GM18858 (cell line): ENCODE results near the gene APBA1.

Experiments
- ATAC-seq: cut with Tn5 transposase; IDR thresholded peaks from one replicate; pipeline ENCODE4 v1.9.1; 2021; ENCODE audit not compliant: unreplicated experiment

Gene APBA1

DNA sequence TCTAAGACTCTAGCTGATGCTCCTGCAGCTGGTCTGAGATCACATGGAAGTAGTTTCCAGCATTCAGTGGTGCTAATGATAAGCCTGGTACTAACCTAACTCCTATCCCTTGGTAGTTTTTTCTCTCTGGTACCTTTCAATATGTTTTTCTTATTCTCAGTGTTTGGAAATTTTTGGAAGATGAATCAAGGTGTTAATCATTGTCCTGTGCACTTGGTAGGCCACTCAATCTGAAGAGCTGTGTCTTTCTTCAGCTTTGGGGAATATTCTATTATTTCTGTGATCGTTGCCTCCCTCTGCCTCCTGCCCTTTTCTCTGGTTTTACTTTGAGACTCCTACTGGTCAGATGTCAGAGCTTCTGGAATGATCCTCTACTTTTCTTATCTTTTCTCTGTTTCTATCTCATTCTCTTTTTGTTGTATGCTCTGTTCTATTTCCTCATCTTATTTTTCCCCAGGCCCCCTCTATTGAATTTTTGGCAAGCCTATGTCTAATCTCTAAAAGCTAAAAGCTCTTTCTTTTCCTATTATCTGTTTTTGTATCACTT lies 136.8 kb downstream of the APBA1 start:
- ATAC-seq, result no peak

DNA sequence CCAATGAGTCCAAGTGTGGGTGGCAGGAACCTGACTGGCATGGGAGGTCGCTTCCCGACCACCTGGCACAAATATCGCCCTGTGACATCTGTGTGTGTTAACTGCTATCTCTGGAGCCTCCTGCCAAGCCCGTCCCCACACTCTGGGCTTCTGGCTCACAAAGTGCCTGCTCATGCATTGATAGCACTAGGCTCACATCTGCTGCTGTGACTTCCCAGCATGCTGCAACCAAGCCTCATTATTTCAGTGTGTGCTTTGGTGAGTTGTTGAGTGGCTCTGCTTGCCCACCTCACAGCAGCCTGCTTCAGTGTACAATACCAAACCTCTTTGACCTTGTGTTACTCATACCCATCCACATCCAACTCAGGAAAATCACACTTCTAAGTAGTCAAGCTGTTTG lies 139.8 kb downstream of the APBA1 start:
- ATAC-seq, result no peak

DNA sequence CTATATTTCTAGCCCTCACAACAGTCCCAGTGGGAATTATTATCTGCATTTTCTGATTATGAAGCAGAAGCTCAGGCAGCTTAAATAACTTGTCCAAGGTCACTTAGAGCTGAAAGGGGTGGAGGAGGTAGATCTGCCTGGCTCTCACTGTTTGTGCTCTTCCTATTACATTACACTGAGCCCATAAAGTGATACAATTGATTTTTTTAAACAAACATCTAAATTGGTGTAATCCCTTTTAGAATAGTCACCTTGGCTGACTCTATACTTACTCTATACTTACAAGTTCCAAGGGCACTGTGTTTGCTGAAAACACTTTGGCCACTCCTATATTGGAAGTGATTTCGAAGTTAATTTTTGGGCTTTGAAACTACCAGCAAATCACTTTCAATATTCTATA lies 144.7 kb downstream of the APBA1 start:
- no peak for ATAC-seq

DNA sequence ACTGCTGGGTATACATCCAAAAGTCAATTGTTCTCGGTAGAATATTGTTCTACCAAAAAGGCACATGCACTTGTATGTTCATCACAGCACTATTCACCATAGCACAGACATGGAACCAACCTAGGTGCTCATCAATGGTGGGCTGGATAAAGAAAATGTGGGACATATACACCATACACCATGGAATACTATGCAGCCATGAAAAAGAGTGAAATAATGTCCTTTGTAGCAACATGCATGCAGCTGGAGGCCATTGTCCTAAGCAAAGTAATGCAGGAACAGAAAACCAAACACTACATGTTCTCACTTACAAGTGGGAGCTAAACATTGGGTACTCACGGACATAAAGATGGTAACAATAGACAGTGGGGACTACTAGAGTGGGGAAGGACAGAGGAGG lies 145.5 kb downstream of the APBA1 start:
- no peak for ATAC-seq

DNA sequence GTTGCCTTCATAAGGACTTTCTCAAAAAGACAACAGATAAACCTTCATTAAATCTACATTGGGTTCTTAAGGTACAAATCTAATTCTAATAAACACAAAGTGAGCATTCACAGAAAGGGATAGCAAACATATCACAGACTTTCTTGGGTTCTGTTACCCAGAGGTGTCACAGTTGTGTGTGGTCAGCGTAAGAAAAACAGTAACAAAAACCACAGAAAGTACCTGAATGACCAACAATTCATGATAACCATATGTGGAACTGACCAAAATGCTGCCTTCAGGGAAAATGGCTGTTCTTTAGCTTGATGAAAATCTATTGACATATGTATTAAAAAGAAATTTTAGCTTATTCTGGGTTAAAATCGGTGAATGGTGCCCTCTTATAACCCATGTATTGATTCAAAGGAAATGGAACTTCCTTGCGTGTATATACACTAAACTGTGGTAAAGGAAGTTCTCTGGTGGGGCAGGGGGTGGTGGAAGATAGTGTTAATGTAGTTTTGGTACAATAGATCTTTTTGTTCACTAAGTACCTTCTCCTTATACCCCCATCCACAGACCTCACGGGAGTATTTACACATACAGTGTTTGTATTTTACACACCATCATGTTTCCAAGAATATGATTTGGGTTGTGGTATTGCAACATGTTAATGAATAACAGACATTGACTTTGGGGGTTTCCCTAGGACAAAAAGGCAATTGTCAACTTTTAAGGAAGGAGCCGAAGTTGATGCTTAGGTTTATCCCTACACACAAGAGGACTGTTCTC lies 152.5 kb downstream of the APBA1 start:
- no peak for ATAC-seq

DNA sequence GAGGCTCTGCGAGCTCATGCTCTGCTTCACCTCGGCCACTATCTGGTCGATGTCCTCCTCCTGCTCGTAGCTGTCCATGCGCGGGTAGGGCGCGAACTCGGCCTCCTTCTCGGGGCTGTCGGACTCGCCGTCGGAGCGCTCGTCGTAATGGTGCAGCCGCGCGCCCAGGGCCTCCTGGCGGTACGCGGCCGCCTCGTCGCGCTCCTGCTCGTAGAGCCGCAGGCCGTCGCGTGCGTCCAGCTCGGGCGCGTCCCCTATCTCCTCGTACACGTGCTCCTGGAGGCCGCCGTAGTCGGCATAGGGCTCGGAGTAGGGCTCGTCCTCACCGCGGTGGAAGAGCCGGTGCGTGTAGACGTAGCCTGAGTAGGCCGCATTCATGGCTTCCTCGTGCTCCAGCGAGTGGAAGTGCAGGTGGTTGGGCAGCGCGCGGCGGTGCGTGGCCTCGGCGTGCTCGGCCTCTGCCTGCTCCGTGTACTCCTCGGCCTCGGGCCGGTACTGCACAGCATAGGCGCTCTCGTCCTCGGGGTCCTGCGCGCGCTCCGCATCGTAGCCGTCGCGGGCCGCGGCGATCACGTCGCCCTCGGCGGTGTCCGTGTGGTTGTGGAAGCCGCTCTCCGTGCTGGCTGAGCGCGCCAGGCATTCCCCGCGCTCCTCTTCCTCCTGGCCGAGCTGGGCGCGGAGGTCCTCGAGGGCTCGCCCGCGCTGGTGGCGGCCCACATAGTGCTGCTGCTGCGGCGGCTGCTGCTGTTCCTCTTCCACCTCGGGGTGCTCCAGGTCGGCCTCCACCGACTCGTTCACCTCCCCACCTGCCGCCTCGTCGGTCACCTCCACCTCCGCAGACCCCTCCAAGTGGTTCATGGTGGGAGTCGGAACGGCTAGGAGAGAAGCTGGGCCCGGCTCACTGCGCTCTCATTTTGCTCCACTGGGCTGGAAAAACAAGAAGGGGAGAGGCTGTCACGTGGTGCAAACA lies 155.5 kb downstream of the APBA1 start:
- ATAC-seq, result no peak

DNA sequence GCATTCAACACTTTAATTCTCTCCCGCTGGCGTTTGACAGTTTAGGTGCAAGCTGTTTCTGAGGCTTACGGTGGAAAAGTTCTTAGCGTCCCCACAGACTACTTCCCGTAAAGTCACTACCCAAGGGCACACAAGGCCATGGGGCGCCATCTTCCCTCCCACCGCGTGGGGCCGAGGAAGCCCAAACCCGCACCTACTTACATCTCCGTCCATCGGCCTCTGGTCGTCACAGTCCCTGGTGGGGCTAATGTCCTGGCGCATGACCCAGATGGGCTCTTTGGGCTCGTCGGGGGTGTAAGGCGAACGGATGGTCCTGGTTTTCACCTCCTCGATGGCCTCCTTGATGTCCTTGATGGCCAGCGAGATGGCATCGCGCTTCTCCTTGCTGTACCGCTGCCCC lies 156.4 kb downstream of the APBA1 start:
- no peak for ATAC-seq

DNA sequence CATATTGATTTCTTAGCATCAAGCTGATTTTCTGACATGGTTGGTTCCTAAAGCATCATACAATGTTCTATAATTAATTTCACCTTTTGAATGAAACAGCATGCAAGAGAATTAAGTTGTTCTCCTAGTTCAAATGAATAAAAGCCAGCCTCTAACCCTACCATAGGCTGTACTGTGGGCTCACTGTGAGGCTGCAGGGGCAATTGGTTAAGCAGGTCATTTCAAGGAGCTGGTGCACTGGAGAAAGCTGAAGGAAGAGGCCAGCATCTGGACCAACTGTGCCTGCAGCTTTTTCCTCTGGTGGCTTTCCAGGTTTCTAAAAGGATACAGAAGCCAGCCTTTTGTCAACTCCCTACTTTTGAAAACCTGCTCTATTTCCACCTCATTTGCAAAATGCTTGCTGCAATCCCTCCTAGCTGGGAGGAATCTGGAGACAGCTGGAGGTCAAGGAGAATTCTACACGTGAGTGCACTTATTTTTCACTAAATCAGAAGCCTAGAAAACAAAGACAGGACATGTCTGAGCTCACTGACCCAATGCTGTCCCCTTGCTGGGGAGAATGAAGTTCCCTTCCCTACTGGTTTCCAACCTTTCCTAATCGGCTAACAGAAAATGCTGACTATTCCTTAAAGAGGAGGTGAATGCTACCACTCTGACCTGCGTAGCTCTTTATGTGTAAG lies 158.9 kb downstream of the APBA1 start:
- no peak for ATAC-seq

DNA sequence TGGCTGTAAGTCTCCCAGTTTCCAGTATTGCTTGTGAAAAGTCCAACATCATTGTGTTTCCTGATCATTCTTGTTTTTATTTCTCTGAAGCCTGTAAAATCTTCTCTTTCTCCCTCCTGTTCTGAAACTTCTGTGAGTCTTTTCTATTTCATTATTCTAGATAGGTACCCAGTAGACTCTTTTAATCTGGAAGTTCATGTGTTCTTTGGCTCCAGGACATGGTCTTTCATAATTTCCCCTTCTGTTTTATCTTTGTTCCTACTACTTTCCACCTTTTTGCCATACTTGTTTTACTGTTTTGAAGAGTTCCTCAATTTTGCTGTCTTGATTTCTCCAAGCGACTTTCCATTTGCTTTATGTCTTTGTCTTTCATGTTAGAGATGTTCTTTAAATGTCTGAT lies 168.1 kb downstream of the APBA1 start:
- ATAC-seq, result no peak

DNA sequence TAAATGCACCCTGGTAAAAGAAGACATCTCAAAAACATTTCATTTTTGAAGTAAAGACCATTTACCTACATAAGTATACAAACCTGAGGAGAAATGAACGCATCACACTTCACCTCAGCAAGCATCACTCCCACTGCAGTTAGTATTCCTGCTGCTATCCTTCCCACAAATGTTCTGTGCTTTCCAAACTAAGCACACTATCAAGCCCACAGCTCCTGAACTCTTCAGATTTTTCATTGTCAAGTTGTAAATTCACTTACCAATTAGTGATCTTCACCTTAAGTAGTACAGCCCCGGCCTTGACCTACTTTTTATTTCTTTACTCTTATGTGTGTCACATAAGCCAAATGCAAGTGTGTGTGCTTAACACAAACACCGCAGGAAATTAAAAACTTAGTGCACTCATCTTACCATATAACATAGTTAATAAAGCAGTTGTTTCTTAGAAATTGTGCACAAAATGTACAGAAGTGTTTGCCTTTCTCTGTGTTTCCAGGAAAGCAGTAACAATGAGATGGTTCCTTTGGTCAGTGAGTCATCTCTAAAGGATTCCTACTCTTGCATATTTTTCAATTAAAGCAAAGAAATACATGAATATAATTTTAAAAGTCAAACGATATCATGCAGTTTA lies 169.4 kb downstream of the APBA1 start:
- no peak for ATAC-seq

DNA sequence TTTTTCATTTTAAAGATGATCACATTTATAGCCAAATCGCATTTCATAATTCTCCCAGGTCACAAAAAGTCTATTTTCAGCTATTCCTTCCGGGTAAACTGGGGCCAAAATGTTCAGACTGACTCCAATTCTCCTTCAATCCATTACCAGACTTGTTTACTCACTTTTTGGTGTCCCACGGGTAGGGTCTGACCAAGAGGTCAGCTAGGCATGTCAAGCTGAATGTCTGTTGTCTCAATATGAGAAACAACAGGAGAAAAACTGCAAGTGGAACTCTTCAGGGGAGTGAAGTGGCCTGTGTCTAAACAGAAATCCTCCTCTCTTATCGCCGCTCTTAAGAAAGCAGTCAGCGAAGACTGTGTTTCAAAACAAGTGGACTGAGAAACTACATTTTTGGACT lies 171.3 kb downstream of the APBA1 start:
- ATAC-seq, result no peak

DNA sequence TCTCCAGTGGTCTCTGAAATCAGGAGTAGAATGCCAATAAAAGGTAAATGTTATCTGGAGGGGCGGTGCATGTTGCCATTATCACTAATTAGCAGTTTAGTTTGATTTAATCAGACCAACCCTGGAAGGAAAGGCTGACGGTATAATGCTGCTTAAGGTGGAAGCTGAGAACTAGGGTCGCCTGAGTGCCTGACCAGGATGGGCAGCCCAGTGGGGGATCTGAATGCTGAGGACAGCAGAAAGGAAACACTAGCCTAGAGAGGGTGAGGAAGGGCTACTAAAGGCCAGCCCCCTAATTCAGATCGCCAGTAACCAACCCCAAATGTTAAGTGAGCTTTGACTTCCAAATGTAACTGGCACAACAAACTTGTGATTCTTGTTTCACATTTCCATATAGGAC lies 172.2 kb downstream of the APBA1 start:
- no peak for ATAC-seq

DNA sequence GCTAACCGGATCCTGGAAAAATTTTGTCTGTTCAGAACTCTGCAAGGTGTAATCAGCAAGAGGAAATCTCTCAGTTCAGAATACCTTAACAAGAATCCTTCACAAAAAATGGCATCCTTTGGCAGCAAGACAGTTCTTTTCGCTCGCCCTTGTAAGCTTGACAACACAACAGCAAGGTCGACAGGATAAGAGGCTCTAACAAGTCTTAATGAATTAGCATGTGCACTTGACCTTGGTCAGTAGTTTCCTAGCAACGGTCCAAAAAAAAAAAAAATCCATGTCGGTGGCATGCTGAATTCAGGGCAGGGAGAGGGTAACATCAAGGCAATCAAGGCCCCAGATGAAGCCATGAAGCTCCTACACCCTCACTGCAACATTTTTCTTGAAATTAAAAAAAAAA lies 172.8 kb downstream of the APBA1 start:
- no peak for ATAC-seq

DNA sequence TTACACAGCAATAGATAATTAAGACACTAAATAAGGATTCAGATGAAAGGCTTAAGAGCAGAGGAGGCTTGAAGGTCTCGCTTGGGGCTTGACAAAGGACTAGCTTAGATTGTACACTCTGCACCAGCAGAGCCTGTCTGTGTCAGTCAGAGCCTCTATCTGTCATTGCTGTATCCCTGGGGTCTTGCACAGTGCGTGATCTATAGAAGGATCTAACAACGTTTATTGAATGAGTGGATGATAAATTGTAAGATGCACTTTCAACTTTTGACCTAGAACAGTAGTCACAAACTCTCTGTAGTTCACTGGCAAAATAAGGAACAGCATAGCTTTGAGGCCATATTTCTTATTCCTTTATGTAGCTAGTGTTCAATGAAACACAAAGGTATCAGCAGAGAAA lies 173.7 kb downstream of the APBA1 start:
- ATAC-seq, result no peak

DNA sequence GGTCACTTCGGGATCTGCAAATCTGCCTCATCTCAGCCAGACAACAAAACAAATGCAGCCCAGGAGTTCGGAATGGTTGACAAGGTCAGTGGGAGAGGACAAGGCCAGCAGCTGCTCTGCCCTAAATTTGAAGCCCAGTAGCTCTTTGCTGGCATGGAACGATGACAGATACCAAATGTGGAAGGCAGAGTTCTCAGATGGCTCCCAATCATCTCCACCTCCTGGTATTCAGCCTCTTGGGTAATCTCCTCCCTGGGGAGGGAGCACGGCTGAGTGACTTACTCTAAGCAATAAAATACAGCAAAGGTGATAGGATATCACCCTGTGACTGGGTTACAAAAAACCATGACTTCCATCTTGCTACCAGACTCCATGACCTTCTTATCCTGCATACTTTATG lies 174.4 kb downstream of the APBA1 start:
- ATAC-seq, result no peak

DNA sequence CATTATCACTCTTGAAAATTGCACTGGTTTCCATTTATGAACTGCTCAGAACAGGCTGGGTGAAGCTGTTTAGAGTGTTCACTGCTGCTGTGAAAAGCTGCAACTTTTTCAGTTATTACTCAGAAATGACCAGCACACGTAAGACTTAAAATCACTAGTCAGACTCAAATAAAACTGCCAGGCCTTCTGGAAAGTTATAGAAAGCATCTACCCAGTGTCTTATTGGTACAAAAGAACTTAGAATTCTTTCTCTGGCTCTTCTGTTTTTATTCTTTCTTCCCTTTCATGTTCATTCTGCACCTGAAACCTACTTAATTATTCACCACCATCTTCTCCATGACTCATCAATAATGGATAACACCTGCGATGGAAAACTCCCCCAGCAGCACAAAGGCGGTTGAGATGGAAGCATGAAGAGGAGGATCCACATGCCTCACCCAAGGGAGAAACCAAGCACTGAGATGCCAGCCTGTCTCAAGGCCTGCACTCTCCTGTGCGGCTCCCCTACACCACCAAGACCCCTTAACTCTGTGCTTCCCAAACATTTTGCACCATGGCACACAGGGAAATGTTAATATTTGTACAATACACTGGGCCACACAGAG lies 175.2 kb downstream of the APBA1 start:
- no peak for ATAC-seq

DNA sequence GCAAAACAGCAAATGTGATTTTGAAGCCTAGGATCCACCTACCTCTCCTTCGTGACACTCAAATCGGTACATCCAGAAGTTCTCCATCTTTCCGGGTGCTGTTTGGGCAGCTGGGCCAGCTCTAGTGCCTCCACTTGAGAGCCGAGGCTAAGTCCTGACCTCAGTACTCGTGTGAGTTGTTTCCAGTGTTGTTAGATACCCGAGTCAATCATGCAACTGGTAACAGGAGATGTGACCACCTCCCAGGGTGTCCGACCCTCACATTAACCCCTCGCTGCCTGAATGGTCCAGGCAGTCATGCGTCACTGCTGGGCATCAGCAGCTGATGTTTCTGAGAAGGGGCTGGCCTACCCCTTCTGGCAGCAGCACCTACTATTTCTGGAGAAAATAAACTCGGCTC lies 176.9 kb downstream of the APBA1 start:
- ATAC-seq, result no peak

DNA sequence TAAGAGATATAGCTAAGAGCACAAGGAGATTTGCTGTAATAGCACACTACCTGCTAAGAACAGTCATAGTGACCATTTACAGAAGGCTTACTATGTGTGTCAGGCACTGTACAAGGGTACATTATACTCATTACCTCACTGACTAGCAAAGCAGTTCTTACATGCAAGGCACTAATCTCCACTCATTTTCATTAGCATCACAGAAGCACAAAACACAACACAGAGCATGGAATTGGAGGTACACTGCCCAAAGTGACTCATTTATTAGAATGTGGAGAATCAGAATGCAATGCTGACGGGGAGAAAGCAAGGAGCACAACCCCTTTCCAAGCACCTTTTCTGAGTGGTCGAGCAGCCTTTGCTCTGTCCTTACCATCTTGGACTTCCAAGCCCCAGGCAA lies 177.4 kb downstream of the APBA1 start:
- ATAC-seq, result no peak

DNA sequence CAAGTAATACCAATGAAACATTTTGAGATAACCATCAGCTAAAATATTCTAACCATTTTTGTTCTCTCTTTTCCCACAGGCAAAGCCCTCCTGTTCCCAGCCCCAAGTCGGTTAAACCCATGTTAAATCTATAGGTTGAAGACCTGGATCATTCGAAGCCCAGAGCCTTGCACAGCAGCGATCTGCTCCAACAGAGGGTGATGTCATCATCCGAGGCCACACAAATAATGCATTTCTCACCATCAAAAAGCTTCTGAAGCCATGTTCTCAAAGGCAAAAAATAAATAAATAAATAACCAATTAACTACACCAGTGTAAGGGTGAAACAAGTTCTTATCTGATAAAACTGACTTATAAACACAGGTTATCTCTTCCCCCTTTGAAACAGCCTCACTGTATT lies 178.0 kb downstream of the APBA1 start:
- no peak for ATAC-seq

DNA sequence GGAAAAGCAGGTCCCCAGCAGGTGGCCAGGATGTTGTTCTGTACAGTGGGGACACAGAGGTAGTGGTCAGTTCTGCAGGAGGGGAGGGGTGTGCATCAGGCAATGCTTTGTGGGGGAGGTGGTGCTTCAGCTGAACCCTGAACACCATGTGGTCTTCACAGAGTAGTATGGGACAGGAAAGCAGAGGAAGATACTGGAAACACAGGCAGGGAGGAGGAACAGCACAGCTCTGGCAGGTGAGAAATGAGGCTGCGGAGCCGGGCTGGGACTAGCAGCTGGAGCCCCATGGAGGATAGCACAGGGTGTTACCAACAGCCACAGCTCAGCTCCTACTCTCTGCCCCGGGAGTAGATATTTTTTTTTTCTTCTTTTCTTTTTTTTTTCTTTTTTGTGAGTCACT lies 185.7 kb downstream of the APBA1 start:
- no peak for ATAC-seq

DNA sequence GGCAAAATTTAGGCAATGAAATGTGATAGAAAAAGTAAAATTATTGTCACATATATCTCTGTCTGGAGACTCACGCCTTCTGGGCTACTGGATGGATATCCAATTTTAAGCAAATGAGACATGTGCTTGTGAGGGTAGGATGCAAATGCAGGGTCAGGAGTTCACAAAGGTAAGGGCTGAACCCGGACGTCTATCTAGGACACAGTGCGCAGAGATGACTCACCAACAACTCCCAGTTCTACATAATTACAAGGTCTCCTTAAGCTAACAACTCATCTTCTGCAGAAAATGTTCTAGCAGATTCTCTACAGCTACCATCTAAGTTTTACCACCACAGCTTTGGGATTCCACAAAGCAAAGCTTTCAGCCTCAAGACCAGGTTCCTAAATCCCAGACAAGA lies 186.7 kb downstream of the APBA1 start:
- no peak for ATAC-seq
